ENCODE data around the gene MYO18B.

- no peak for TF ChIP-seq POLR2A (IDR thresholded peaks at IDR 0.05)
- TF ChIP-seq, protein P1, sequence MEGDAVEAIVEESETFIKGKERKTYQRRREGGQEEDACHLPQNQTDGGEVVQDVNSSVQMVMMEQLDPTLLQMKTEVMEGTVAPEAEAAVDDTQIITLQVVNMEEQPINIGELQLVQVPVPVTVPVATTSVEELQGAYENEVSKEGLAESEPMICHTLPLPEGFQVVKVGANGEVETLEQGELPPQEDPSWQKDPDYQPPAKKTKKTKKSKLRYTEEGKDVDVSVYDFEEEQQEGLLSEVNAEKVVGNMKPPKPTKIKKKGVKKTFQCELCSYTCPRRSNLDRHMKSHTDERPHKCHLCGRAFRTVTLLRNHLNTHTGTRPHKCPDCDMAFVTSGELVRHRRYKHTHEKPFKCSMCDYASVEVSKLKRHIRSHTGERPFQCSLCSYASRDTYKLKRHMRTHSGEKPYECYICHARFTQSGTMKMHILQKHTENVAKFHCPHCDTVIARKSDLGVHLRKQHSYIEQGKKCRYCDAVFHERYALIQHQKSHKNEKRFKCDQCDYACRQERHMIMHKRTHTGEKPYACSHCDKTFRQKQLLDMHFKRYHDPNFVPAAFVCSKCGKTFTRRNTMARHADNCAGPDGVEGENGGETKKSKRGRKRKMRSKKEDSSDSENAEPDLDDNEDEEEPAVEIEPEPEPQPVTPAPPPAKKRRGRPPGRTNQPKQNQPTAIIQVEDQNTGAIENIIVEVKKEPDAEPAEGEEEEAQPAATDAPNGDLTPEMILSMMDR (IDR thresholded peaks at IDR 0.05), result no peak
These were observed 64.6 kb downstream of the MYO18B start for GRCh38 chr22:25806579-25806978.

Measured in ovary (tissue), 3 donors.